DND-41 (cell line): ENCODE data around the gene C10orf90.

Source experiments
- EZH2 ChIP-seq: IDR thresholded peaks from 3 replicates; pipeline ENCODE4 v1.6.1; 2012; ENCODE audit warnings: borderline replicate concordance, low read depth, mild to moderate bottlenecking, moderate library complexity, low read length, inconsistent platforms; ENCODE audit not compliant: severe bottlenecking
- TF ChIP-seq, protein P1 (sequence below): IDR thresholded peaks from 2 replicates; pipeline ENCODE4 v1.5.1; 2012; ENCODE audit warnings: borderline replicate concordance, low read length, moderate library complexity, mild to moderate bottlenecking; ENCODE audit not compliant: poor library complexity, severe bottlenecking; ENCODE audit errors: extremely low read depth

DNA sequence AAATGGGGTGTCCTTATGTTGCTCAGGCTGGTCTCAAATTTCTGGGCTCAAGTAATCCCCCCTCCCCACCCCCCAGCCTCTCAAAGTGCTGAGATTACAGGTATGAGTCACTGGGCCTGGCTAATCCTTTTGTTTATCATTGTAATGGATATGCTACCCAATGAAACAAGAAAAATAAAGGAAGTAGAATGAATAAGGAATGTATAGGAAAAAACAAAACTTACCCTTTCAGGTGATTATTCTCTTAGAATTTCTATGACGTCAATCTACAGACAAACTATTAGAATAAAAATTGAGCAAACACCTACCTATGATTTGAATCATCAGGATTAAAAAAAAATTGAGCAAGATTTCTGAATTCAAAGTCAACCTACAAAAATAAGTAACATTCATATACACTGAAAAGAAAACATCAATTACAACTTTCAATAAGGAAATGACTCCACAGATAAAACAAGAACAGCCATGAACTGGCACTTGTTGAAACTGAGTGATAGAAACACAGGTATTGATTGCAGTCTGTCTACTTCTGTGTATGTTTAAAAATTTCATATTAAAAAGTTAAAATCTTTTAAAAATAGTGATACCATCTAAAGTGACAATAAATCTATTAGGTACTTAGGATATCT lies 294.5 kb downstream of the C10orf90 start:
- TF ChIP-seq, protein P1, sequence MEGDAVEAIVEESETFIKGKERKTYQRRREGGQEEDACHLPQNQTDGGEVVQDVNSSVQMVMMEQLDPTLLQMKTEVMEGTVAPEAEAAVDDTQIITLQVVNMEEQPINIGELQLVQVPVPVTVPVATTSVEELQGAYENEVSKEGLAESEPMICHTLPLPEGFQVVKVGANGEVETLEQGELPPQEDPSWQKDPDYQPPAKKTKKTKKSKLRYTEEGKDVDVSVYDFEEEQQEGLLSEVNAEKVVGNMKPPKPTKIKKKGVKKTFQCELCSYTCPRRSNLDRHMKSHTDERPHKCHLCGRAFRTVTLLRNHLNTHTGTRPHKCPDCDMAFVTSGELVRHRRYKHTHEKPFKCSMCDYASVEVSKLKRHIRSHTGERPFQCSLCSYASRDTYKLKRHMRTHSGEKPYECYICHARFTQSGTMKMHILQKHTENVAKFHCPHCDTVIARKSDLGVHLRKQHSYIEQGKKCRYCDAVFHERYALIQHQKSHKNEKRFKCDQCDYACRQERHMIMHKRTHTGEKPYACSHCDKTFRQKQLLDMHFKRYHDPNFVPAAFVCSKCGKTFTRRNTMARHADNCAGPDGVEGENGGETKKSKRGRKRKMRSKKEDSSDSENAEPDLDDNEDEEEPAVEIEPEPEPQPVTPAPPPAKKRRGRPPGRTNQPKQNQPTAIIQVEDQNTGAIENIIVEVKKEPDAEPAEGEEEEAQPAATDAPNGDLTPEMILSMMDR: no peak
- no peak for TF ChIP-seq EZH2
